Hepatocyte (in vitro differentiated cells): Measurements from ENCODE around the gene TMEM121B. TPM values are rescaled to one million over a fixed set of nuclear protein-coding genes. Genes with fewer than 3 reads are reported as not detected.

Experiments
- DNase-seq: peaks from one replicate; pipeline ENCODE4 v3.0.0-alpha.2; 2016; ENCODE audit warnings: low spot score
- H2AFZ ChIP-seq: fragments of 200-600 bp; sonication (generic); 2 replicates; pipeline ENCODE4 v1.6.0; 2016; ENCODE audit warnings: antibody characterized with exemption, mild to moderate bottlenecking
- H3K27ac ChIP-seq: fragments of 200-600 bp; sonication (generic); 2 replicates; pipeline ENCODE4 v1.5.1; 2016; ENCODE audit warnings: mild to moderate bottlenecking
- H3K27me3 ChIP-seq: fragments of 200-600 bp; sonication (generic); 2 replicates; pipeline ENCODE4 v1.6.1; 2016
- H3K36me3 ChIP-seq: fragments of 200-600 bp; sonication (generic); replicated peaks from 2 replicates; pipeline ENCODE4 v1.5.1; 2016; ENCODE audit warnings: low read depth; ENCODE audit not compliant: insufficient read depth
- H3K4me1 ChIP-seq: fragments of 200-600 bp; sonication (generic); 2 replicates; pipeline ENCODE4 v1.5.1; 2016; ENCODE audit warnings: mild to moderate bottlenecking, moderate library complexity; ENCODE audit not compliant: insufficient read depth
- H3K4me2 ChIP-seq: fragments of 200-600 bp; sonication (generic); 2 replicates; pipeline ENCODE4 v1.6.0; 2016
- H3K4me3 ChIP-seq: fragments of 200-600 bp; sonication (generic); 2 replicates; pipeline ENCODE4 v1.5.1; 2016; ENCODE audit warnings: mild to moderate bottlenecking
- H3K79me2 ChIP-seq: fragments of 200-600 bp; sonication (generic); 2 replicates; pipeline ENCODE4 v1.6.0; 2017; ENCODE audit warnings: mild to moderate bottlenecking
- H3K9me2 ChIP-seq: fragments of 200-600 bp; sonication (generic); replicated peaks from 2 replicates; pipeline ENCODE4 v1.6.0; 2017; ENCODE audit warnings: mild to moderate bottlenecking; ENCODE audit not compliant: insufficient read depth
- H3K9me3 ChIP-seq: fragments of 200-600 bp; sonication (generic); 2 replicates; pipeline ENCODE4 v1.5.1; 2016; ENCODE audit warnings: low read depth, mild to moderate bottlenecking
- H4K20me1 ChIP-seq: fragments of 200-600 bp; sonication (generic); 2 replicates; pipeline ENCODE4 v1.6.0; 2016; ENCODE audit warnings: mild to moderate bottlenecking; ENCODE audit not compliant: insufficient read depth, poor library complexity, severe bottlenecking
- EZH2 ChIP-seq: fragments of 200-600 bp; sonication (generic); IDR thresholded peaks from 2 replicates; pipeline ENCODE4 v1.6.1; 2016; ENCODE audit warnings: antibody characterized with exemption, mild to moderate bottlenecking, borderline replicate concordance
- EZH2phosphoT487 ChIP-seq: fragments of 200-600 bp; sonication (generic); IDR thresholded peaks from one replicate; pipeline ENCODE4 v1.6.1; 2018; ENCODE audit warnings: antibody characterized with exemption, mild to moderate bottlenecking, low read depth, moderate library complexity; ENCODE audit not compliant: unreplicated experiment, severe bottlenecking
- WGBS: methylation state at CpG from one replicate; pipeline ENCODE4 v1.1.6; 2016; ENCODE audit warnings: low lambda C conversion rate; ENCODE audit errors: missing lambda C conversion rate; 5-methylcytosine and 5-hydroxymethylcytosine counted together
- polyA plus RNA-seq: library from polyadenylated mRNA; unstranded; fragments of >200 nt; fragmentation: Nextera tagmentation; extraction: Ambion mirVana; gene quantifications from 2 replicates; pipeline ENCODE4 v1.2.1, GENCODE V29; 2016
- total RNA-seq: library from RNA; depleted of rRNA; stranded (reverse); fragments of >200 nt; gene quantifications from 2 replicates; pipeline ENCODE4 v1.2.3, GENCODE V29; 2014
- TF ChIP-seq, protein P1 (sequence below): fragments of 200-600 bp; sonication (generic); IDR thresholded peaks from 2 replicates; pipeline ENCODE4 v1.5.1; 2016; ENCODE audit warnings: antibody characterized with exemption, mild to moderate bottlenecking; ENCODE audit not compliant: poor library complexity

TMEM121B gene
- total and polyA plus RNA-seq, 2 experiments from 2014 or later, result 0.30 to 0.50 TPM

- Histone ChIP-seq H3K9me2 (no peaks in the 10 kb centered on the region), H2AFZ (no peak overlapping the region), H4K20me1 (no peaks in the 10 kb centered on the region), H3K79me2 (no peaks in the 10 kb centered on the region), H3K4me3 (no peak overlapping the region), H3K9me3 (no peaks in the 10 kb centered on the region), H3K36me3 (no peaks in the 10 kb centered on the region), H3K27ac (no peak overlapping the region), H3K4me1 (no peaks in the 10 kb centered on the region), H3K4me2 (no peak overlapping the region), H3K27me3 (no peaks in the 10 kb centered on the region)
- no peak for TF ChIP-seq EZH2
- no peak for TF ChIP-seq EZH2phosphoT487
- TF ChIP-seq, protein P1, sequence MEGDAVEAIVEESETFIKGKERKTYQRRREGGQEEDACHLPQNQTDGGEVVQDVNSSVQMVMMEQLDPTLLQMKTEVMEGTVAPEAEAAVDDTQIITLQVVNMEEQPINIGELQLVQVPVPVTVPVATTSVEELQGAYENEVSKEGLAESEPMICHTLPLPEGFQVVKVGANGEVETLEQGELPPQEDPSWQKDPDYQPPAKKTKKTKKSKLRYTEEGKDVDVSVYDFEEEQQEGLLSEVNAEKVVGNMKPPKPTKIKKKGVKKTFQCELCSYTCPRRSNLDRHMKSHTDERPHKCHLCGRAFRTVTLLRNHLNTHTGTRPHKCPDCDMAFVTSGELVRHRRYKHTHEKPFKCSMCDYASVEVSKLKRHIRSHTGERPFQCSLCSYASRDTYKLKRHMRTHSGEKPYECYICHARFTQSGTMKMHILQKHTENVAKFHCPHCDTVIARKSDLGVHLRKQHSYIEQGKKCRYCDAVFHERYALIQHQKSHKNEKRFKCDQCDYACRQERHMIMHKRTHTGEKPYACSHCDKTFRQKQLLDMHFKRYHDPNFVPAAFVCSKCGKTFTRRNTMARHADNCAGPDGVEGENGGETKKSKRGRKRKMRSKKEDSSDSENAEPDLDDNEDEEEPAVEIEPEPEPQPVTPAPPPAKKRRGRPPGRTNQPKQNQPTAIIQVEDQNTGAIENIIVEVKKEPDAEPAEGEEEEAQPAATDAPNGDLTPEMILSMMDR, result no peak
- no peak for DNase-seq
- WGBS, result 73% methylated on average over 8 of the region's 8 CpGs
These were observed 18.9 kb upstream of the TMEM121B start for GRCh38 chr22:17140022-17140421.

- no peaks in the 10 kb centered on the region for H3K9me3 ChIP-seq
- no peak for DNase-seq
- no peak overlapping the region for H3K4me2 ChIP-seq
- no peaks in the 10 kb centered on the region for H4K20me1 ChIP-seq
- H3K27me3 ChIP-seq, result no peaks in the 10 kb centered on the region
- no peaks in the 10 kb centered on the region for H3K4me1 ChIP-seq
- no peaks in the 10 kb centered on the region for H3K9me2 ChIP-seq
- no peak for TF ChIP-seq EZH2
- TF ChIP-seq EZH2phosphoT487, result no peak
- TF ChIP-seq, protein P1, result no peak
- no peaks in the 10 kb centered on the region for H3K79me2 ChIP-seq
- no peak overlapping the region for H3K27ac ChIP-seq
- H2AFZ ChIP-seq, result no peak overlapping the region
- WGBS, result 82% methylated on average over 11 of the region's 11 CpGs
- no peaks in the 10 kb centered on the region for H3K36me3 ChIP-seq
- H3K4me3 ChIP-seq, result no peak overlapping the region
These were observed 17.4 kb upstream of the TMEM121B start for GRCh38 chr22:17138513-17138912.

- Histone ChIP-seq H3K4me2 (no peak overlapping the region), H3K4me3 (no peak overlapping the region), H4K20me1 (no peaks in the 10 kb centered on the region), H3K79me2 (no peaks in the 10 kb centered on the region), H3K9me3 (no peaks in the 10 kb centered on the region), H3K27me3 (no peaks in the 10 kb centered on the region), H3K36me3 (no peaks in the 10 kb centered on the region), H3K27ac (no peak overlapping the region), H3K9me2 (no peaks in the 10 kb centered on the region), H2AFZ (no peak overlapping the region), H3K4me1 (no peaks in the 10 kb centered on the region)
- DNase-seq, result no peak
- 93% methylated on average over 17 of the region's 17 CpGs for WGBS
- TF ChIP-seq, protein P1, result no peak
- no peak for TF ChIP-seq EZH2
- no peak for TF ChIP-seq EZH2phosphoT487
These were observed 16.8 kb upstream of the TMEM121B start for GRCh38 chr22:17137861-17138425.

DNA sequence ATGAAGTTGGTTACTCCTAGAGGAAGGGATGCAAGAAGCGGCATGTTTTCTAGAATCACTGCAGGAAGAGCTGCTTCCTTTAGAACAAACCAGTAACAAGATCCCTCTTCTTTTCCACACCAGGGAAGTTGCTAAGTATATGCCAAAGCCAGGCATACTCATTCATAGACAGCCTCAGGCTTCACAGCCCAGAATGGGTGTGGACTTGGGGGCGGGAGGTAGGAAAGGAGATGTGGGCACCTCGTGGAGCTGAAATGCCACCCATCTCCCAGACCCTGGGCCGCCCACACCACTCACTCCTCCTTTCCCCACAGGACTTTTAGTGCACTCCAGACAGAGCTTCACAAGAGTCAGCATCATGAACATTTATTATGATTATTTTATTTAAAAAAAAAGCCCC is 16.0 kb upstream of the TMEM121B start:
- Histone ChIP-seq H3K9me3 (no peaks in the 10 kb centered on the region), H4K20me1 (no peaks in the 10 kb centered on the region), H3K4me1 (no peaks in the 10 kb centered on the region), H3K27me3 (no peaks in the 10 kb centered on the region), H2AFZ (no peak overlapping the region), H3K27ac (no peak overlapping the region), H3K4me3 (no peak overlapping the region), H3K36me3 (no peaks in the 10 kb centered on the region), H3K4me2 (no peak overlapping the region), H3K9me2 (no peaks in the 10 kb centered on the region), H3K79me2 (no peaks in the 10 kb centered on the region)
- DNase-seq, result no peak
- TF ChIP-seq, protein P1, result no peak
- TF ChIP-seq EZH2 (no peak), EZH2phosphoT487 (no peak)
- whole genome bisulfite sequencing, result 92% methylated on average over 4 of the region's 4 CpGs
